Mesodermal cell (in vitro differentiated cells): Measurements from ENCODE around the gene POP5.

Experiments
- H3K27ac ChIP-seq: 2 replicates; pipeline ENCODE4 v1.7.0; 2013; ENCODE audit warnings: mild to moderate bottlenecking, low read depth, low read length, moderate library complexity; ENCODE audit not compliant: severe bottlenecking
- H3K36me3 ChIP-seq: 2 replicates; pipeline ENCODE4 v1.7.1; 2013; ENCODE audit warnings: mild to moderate bottlenecking, low read length, moderate library complexity; ENCODE audit not compliant: control insufficient read depth, insufficient read depth
- H3K4me1 ChIP-seq: one replicate; pipeline ENCODE4 v1.7.1; 2013; ENCODE audit warnings: mild to moderate bottlenecking, low read length; ENCODE audit not compliant: insufficient read depth, control insufficient read depth, poor library complexity, severe bottlenecking
- H3K4me3 ChIP-seq: 2 replicates; pipeline ENCODE4 v1.7.0; 2013; ENCODE audit warnings: low read length, control low read depth, mild to moderate bottlenecking; ENCODE audit not compliant: insufficient read depth, poor library complexity, severe bottlenecking; ENCODE audit errors: extremely low read depth
- H3K9me3 ChIP-seq: 2 replicates; pipeline ENCODE4 v1.7.1; 2013; ENCODE audit warnings: mild to moderate bottlenecking, low read length, moderate library complexity; ENCODE audit not compliant: control insufficient read depth
- WGBS, 2 experiments: methylation state at CpG; one replicate each; pipeline ENCODE4 v1.1.5; 2013; ENCODE audit warnings: missing lambda C conversion rate in 2 of 2; ENCODE audit not compliant: insufficient coverage in 2 of 2; 5-methylcytosine and 5-hydroxymethylcytosine counted together

The POP5 gene

GRCh38 chr12:120588948-120589930, 8.0 kb upstream of the POP5 start:
- WGBS, 2 experiments: 93 to 95% methylated on average over 9 to 17 of the region's 17 CpGs
- Histone ChIP-seq H3K4me3 (no peak overlapping the region), H3K27ac (no peak overlapping the region), H3K4me1 (no peaks in the 10 kb centered on the region), H3K36me3 (no peaks in the 10 kb centered on the region), H3K9me3 (no peaks in the 10 kb centered on the region)

GRCh38 chr12:120588371-120588770, 7.2 kb upstream of the POP5 start:
- no peak overlapping the region for H3K27ac ChIP-seq
- WGBS, 2 experiments: 80 to 100% methylated on average over 1 of the region's 1 CpG

GRCh38 chr12:120586860-120587259, 5.7 kb upstream of the POP5 start:
- WGBS, 2 experiments: 100% methylated on average over 1 of the region's 2 CpGs
- Histone ChIP-seq H3K9me3 (no peaks in the 10 kb centered on the region), H3K4me1 (peaks cover 2% of the 10 kb centered on the region), H3K36me3 (no peaks in the 10 kb centered on the region), H3K4me3 (no peak overlapping the region), H3K27ac (no peak overlapping the region)

More at GRCh38 chr12:120588371-120588770, 7.2 kb upstream of the POP5 start:
- no peaks in the 10 kb centered on the region for H3K9me3 ChIP-seq
- no peak overlapping the region for H3K4me3 ChIP-seq
- H3K4me1 ChIP-seq: no peaks in the 10 kb centered on the region
- no peaks in the 10 kb centered on the region for H3K36me3 ChIP-seq

GRCh38 chr12:120586206-120586605, 5.0 kb upstream of the POP5 start:
- H3K4me3 ChIP-seq: no peak overlapping the region
- 72 to 74% methylated on average over 5 to 7 of the region's 7 CpGs for WGBS, 2 experiments
- H3K27ac ChIP-seq: no peak overlapping the region
- peaks cover 4% of the 10 kb centered on the region for H3K4me1 ChIP-seq
- H3K9me3 ChIP-seq: no peaks in the 10 kb centered on the region
- no peaks in the 10 kb centered on the region for H3K36me3 ChIP-seq

- peak overlapping the region; percentile 27 for H3K4me3 ChIP-seq
- 3 to 7% methylated on average over 45 to 61 of the region's 65 CpGs for WGBS, 2 experiments
- H3K36me3 ChIP-seq: peaks cover under 1% of the 10 kb centered on the region
Measured at GRCh38 chr12:120584343-120585149, 3.3 kb upstream of the POP5 start.

GRCh38 chr12:120583478-120584030, 2.4 kb upstream of the POP5 start:
- H3K4me1 ChIP-seq: peaks cover 4% of the 10 kb centered on the region
- no peaks in the 10 kb centered on the region for H3K9me3 ChIP-seq
- WGBS, 2 experiments: 33 to 34% methylated on average over 15 to 16 of the region's 20 CpGs
- H3K4me3 ChIP-seq: no peak overlapping the region
- H3K27ac ChIP-seq: no peak overlapping the region
- peaks cover 10% of the 10 kb centered on the region for H3K36me3 ChIP-seq

More at GRCh38 chr12:120584343-120585149, 3.3 kb upstream of the POP5 start:
- Histone ChIP-seq H3K4me1 (peaks cover 4% of the 10 kb centered on the region), H3K27ac (no peak overlapping the region), H3K9me3 (no peaks in the 10 kb centered on the region)

- no peak overlapping the region for H3K27ac ChIP-seq
- no peaks in the 10 kb centered on the region for H3K9me3 ChIP-seq
- H3K36me3 ChIP-seq: peaks cover 26% of the 10 kb centered on the region
- peaks cover 4% of the 10 kb centered on the region for H3K4me1 ChIP-seq
- WGBS, 2 experiments: 50 to 87% methylated on average over 2 to 3 of the region's 9 CpGs
- H3K4me3 ChIP-seq: peak overlapping the region; percentile 83
Measured at GRCh38 chr12:120581998-120582397, 796 bp upstream of the POP5 start.

- no peak overlapping the region for H3K4me3 ChIP-seq
- peaks cover 54% of the 10 kb centered on the region for H3K36me3 ChIP-seq
- no peak overlapping the region for H3K27ac ChIP-seq
- WGBS, 2 experiments: no CpG with 5 or more reads among the region's 1 CpG
- H3K4me1 ChIP-seq: peaks cover 4% of the 10 kb centered on the region
- no peaks in the 10 kb centered on the region for H3K9me3 ChIP-seq
Measured at GRCh38 chr12:120579179-120579578, 2.0 kb downstream of the POP5 start.

GRCh38 chr12:120574106-120574505, 7.1 kb downstream of the POP5 start:
- Histone ChIP-seq H3K36me3 (peaks cover 90% of the 10 kb centered on the region), H3K4me1 (no peaks in the 10 kb centered on the region), H3K9me3 (no peaks in the 10 kb centered on the region), H3K4me3 (no peak overlapping the region), H3K27ac (no peak overlapping the region)
- WGBS, 2 experiments: no CpG with 5 or more reads among the region's 2 CpGs

- Histone ChIP-seq H3K9me3 (no peaks in the 10 kb centered on the region), H3K4me3 (no peak overlapping the region), H3K4me1 (no peaks in the 10 kb centered on the region), H3K36me3 (peaks cover 88% of the 10 kb centered on the region), H3K27ac (no peak overlapping the region)
- 92 to 96% methylated on average over 1 to 4 of the region's 6 CpGs for WGBS, 2 experiments
Measured at GRCh38 chr12:120573560-120573959, 7.6 kb downstream of the POP5 start.
